Kidney (tissue), 14 donors: ENCODE data around the gene PCNT. TPM values are rescaled to one million over a fixed set of nuclear protein-coding genes. Genes with fewer than 3 reads are reported as not detected.

Source experiments
- DNase-seq, 5 donors: peaks; one replicate each; pipeline ENCODE4 v3.0.0-alpha.2; 2013 to 2020
- FAIRE-seq: peaks from 2 replicates; lab custom pipeline; 2012; peaks lifted over from hg19 to GRCh38; lab: Jason Lieb, UNC
- H3K27ac ChIP-seq, 2 donors: one replicate each; pipeline ENCODE4 v1.7.0; 2013; ENCODE audit warnings: low read depth in 2 of 2, low read length in 2 of 2, inconsistent platforms in 1 of 2
- H3K27me3 ChIP-seq: one replicate; pipeline ENCODE4 v1.7.1; 2013; ENCODE audit warnings: low read length, inconsistent platforms; ENCODE audit not compliant: control insufficient read depth, insufficient read depth
- H3K36me3 ChIP-seq, 3 donors: one replicate each; pipeline versions ENCODE4 v1.7.0 to v1.7.1; 2013; ENCODE audit warnings: low read length in 3 of 3, control low read depth in 1 of 3, inconsistent platforms in 1 of 3; ENCODE audit not compliant: insufficient read depth in 3 of 3, control insufficient read depth in 2 of 3
- H3K4me1 ChIP-seq, 3 donors: one replicate each; pipeline versions ENCODE4 v1.7.0 to v1.7.1; 2013; ENCODE audit warnings: low read length in 3 of 3, inconsistent platforms in 1 of 3, low read depth in 1 of 3; ENCODE audit not compliant: control insufficient read depth in 2 of 3, insufficient read depth in 2 of 3
- H3K4me3 ChIP-seq, 3 donors: one replicate each; pipeline versions ENCODE4 v1.7.0 to v1.8.1; 2013; ENCODE audit warnings: low read length in 3 of 3, control low read depth in 1 of 3, inconsistent platforms in 1 of 3
- H3K9ac ChIP-seq, 3 donors: one replicate each; pipeline versions ENCODE4 v1.7.0 to v1.7.1; 2013; ENCODE audit warnings: low read length in 3 of 3, control low read depth in 1 of 3, inconsistent platforms in 1 of 3
- H3K9me3 ChIP-seq, 3 donors: one replicate each; pipeline versions ENCODE4 v1.7.0 to v1.7.1; 2013; ENCODE audit warnings: low read length in 3 of 3, control low read depth in 1 of 3, inconsistent platforms in 1 of 3; ENCODE audit not compliant: control insufficient read depth in 2 of 3, insufficient read depth in 1 of 3
- intact Hi-C: fragments of 100-400 bp; cut with DNase I; formaldehyde crosslinking; loops from one replicate; pipeline ENCODE4 v1.11.1; 2022
- polyA plus RNA-seq: library from polyadenylated mRNA; stranded (reverse); fragments of 350-450 nt; fragmentation: Illumina TruSeq; extraction: RNeasy Lipid Tissue Mini Kit (QIAGEN cat#74804); gene quantifications from one replicate; pipeline ENCODE4 v1.2.3, GENCODE V29; 2014; ENCODE audit warnings: low read depth, low replicate concordance; ENCODE audit not compliant: insufficient read depth
- total RNA-seq: library from RNA; stranded (reverse); fragmentation: NEBNext Ultra II Directional; extraction: Animal tissue kit (Norgen Biotek cat#: 25700); gene quantifications from one replicate; pipeline ENCODE4 v1.2.1, GENCODE V29; 2021
- TF ChIP-seq, protein P1 (sequence below): IDR thresholded peaks from 3 replicates; pipeline ENCODE4 v1.5.1; 2012; ENCODE audit warnings: mild to moderate bottlenecking, moderate library complexity, borderline replicate concordance; ENCODE audit not compliant: insufficient read depth; ENCODE audit errors: extremely low read depth
- donor health status: control.
- donor health status: control.
- donor health status: control.
- donor health status: control.
- donor health status: control.
- donor health status: DM: yes; HTN: yes; CAD: no.
- donor health status: Normal renal cell carcinoma (clear cell type).

PCNT gene
- total and polyA plus RNA-seq, 2 donors from 2014 or later = 4.2 to 26.1 TPM

DNA sequence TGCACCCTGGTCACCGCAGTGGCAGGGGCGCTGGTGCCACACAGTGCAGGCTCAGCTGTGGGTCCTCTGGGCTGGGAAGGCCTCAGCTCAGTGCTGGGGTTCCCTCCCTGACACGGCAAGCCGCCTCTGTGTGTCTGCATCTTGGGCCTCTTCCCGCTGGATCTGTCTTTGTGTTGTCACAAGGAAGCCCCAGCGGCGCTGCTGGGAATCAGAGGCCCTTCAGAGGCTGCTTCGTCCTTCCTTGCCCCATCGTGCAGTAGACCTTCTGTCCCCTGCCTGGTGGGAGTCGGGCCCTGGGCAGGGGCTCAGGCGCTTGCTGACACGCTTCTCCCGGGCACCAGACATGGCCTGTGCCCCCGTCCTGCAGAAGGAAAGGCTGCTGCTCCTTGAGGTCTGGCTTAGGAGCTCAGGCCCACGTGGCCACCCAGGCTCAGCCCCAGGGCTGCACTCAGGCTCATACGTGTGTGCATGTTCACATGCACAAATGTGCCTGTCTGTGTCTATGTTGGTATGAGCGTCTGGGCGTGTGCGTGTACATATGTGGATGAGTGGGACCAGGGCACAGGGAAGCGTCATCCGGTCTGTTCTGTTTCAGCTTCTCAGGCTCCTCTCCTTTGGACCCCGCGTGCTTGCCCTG is 110.5 kb downstream of the PCNT start:
- no peak overlapping the region for H3K27ac ChIP-seq
- intact Hi-C loops = no loop called here
- no peak overlapping the region for H3K9ac ChIP-seq
- H3K27me3 ChIP-seq = no peaks in the 10 kb centered on the region
- H3K9me3 ChIP-seq = no peaks in the 10 kb centered on the region
- no peak overlapping the region for H3K4me3 ChIP-seq
- FAIRE-seq (no peak), DNase-seq (peak in 1 of 5 donors; percentile 53)
- TF ChIP-seq, protein P1, sequence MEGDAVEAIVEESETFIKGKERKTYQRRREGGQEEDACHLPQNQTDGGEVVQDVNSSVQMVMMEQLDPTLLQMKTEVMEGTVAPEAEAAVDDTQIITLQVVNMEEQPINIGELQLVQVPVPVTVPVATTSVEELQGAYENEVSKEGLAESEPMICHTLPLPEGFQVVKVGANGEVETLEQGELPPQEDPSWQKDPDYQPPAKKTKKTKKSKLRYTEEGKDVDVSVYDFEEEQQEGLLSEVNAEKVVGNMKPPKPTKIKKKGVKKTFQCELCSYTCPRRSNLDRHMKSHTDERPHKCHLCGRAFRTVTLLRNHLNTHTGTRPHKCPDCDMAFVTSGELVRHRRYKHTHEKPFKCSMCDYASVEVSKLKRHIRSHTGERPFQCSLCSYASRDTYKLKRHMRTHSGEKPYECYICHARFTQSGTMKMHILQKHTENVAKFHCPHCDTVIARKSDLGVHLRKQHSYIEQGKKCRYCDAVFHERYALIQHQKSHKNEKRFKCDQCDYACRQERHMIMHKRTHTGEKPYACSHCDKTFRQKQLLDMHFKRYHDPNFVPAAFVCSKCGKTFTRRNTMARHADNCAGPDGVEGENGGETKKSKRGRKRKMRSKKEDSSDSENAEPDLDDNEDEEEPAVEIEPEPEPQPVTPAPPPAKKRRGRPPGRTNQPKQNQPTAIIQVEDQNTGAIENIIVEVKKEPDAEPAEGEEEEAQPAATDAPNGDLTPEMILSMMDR = no peak
- no peaks in the 10 kb centered on the region for H3K4me1 ChIP-seq
- H3K36me3 ChIP-seq = peaks cover 2 to 25% (median 14%) of the 10 kb centered on the region in 3 donors

DNA sequence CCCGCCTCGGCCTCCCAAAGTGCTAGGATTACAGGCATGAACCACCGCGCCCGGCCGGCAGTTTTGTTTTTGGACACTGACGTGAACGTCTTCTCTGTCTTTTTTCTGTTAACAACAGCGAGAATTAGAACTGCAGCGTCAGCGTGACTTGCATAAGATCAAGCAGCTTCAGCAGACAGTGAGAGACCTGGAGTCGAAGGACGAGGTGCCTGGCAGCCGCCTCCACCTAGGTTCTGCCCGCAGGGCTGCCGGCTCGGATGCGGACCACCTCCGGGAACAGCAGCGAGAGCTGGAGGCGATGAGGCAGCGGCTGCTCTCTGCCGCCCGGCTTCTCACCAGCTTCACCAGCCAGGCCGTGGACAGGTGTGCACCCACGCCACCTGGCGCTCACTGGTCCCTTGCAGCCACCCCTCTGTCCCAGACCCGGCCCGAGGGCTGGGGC is 111.9 kb downstream of the PCNT start:
- FAIRE-seq (no peak), DNase-seq (peak in 1 of 5 donors; percentile 65)
- intact Hi-C loops = no loop called here

DNA sequence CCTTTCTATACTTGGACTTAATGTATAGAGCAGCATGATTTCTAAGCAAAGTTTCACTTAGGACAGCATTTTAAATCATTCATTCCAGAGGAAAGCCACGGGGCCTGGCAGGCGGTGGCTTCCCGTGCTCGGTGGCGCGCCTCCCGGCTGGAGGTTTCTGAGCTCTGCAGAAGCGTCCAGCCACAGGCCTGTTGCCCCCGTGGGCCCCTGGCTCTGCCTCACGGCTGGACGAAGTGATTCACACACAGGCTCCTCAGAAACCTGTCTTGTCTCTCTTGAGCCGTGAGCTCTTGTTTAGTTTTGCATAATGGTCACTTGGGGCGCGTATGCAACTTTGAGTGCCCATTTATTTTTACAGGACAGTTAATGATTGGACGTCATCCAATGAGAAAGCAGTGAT is 112.7 kb downstream of the PCNT start:
- TF ChIP-seq, protein P1 = no peak
- peak in 1 of 5 donors; percentile 54 for DNase-seq
- no peak for FAIRE-seq

More for the DNA sequence above, 111.9 kb downstream of the PCNT start:
- Histone ChIP-seq H3K4me1 (no peaks in the 10 kb centered on the region), H3K27ac (no peak overlapping the region), H3K36me3 (peaks cover 2 to 17% (median 16%) of the 10 kb centered on the region in 3 donors), H3K9ac (no peak overlapping the region), H3K9me3 (no peaks in the 10 kb centered on the region), H3K27me3 (no peaks in the 10 kb centered on the region), H3K4me3 (no peak overlapping the region)
- TF ChIP-seq, protein P1 = no peak

DNA sequence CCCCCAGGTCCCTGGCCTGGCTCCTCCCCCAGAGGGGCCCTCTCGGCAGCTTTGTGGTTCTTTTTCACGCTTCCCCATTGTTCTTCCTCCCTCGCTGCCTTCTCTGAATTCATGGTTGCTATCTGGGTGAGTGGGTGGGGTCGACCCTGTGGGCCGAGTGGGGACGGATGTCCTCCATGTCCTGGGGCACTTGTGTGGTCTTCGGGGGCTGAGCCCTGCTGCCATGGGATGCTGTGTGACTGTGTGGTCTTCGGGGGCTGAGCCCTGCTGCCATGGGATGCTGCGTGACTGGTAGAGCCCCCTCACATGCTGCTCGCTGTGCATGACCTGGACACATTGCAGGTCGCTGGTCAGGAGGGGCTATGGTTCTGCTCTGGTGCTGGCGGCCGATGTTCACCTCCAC is 113.1 kb downstream of the PCNT start:
- no peaks in the 10 kb centered on the region for H3K27me3 ChIP-seq
- DNase-seq (no peak), FAIRE-seq (no peak)
- TF ChIP-seq, protein P1 = no peak
- H3K36me3 ChIP-seq = peaks cover 2 to 22% (median 11%) of the 10 kb centered on the region in 3 donors
- no peak overlapping the region for H3K9ac ChIP-seq
- H3K27ac ChIP-seq = no peak overlapping the region
- intact Hi-C loops = no loop called here
- H3K4me3 ChIP-seq = no peak overlapping the region
- no peaks in the 10 kb centered on the region for H3K4me1 ChIP-seq
- no peaks in the 10 kb centered on the region for H3K9me3 ChIP-seq

More for the DNA sequence above, 112.7 kb downstream of the PCNT start:
- H3K9ac ChIP-seq = no peak overlapping the region
- H3K4me3 ChIP-seq = no peak overlapping the region
- peaks cover 2 to 20% (median 16%) of the 10 kb centered on the region in 3 donors for H3K36me3 ChIP-seq
- no peaks in the 10 kb centered on the region for H3K27me3 ChIP-seq
- no peaks in the 10 kb centered on the region for H3K4me1 ChIP-seq
- intact Hi-C loops = no loop called here
- no peak overlapping the region for H3K27ac ChIP-seq
- H3K9me3 ChIP-seq = no peaks in the 10 kb centered on the region
